ENCODE data around the gene SNX12.

DNA sequence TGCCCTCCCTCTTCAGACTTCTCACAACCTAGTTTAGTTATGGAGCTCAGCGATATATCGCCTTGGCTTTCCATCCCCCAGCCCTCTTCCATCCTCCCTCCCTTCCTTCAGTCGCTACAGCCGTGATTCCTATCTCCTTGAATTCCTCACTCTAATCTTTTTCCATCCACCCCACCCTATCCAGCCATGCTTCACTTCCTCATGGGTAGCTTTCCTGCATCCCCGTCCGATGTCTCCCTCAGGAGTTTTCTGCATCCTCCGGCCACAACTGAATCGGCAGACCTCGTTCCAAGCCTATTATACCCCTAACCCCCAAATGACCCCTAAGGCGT, 456 bp downstream of the SNX12 start:
- TF ChIP-seq, protein P1, sequence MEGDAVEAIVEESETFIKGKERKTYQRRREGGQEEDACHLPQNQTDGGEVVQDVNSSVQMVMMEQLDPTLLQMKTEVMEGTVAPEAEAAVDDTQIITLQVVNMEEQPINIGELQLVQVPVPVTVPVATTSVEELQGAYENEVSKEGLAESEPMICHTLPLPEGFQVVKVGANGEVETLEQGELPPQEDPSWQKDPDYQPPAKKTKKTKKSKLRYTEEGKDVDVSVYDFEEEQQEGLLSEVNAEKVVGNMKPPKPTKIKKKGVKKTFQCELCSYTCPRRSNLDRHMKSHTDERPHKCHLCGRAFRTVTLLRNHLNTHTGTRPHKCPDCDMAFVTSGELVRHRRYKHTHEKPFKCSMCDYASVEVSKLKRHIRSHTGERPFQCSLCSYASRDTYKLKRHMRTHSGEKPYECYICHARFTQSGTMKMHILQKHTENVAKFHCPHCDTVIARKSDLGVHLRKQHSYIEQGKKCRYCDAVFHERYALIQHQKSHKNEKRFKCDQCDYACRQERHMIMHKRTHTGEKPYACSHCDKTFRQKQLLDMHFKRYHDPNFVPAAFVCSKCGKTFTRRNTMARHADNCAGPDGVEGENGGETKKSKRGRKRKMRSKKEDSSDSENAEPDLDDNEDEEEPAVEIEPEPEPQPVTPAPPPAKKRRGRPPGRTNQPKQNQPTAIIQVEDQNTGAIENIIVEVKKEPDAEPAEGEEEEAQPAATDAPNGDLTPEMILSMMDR (IDR thresholded peaks at IDR 0.05): no peak
- no peak for TF ChIP-seq ZFX (IDR thresholded peaks at IDR 0.05; ENCODE audit: borderline replicate concordance)

Data from 22Rv1 (cell line).